Breast epithelium (tissue), 4 donors: ENCODE measurements around the gene SYT7. TPM values are rescaled to one million over a fixed set of nuclear protein-coding genes. Genes with fewer than 3 reads are reported as not detected.
"Not testable (repeated sequence)": the region's sequence is repeated elsewhere in the genome, so short reads cannot be mapped to it uniquely, and the experiment has no call there.

Experiments
- DNase-seq, 2 donors: peaks; one replicate each; pipeline ENCODE4 v3.0.0-alpha.2; 2019; ENCODE audit warnings: low spot score in 2 of 2
- H3K27ac ChIP-seq, 2 donors: fragments of 200-600 bp; sonication (generic) in 1 of 2; one replicate each; pipeline ENCODE4 v1.5.1; 2016 to 2019; ENCODE audit warnings: mild to moderate bottlenecking in 1 of 2
- H3K27me3 ChIP-seq, 2 donors: fragments of 200-600 bp; sonication (generic) in 1 of 2; one replicate each; pipeline versions ENCODE4 v1.5.1 to v1.6.0; 2017 to 2019; ENCODE audit warnings: control low read depth in 1 of 2, mild to moderate bottlenecking in 1 of 2
- H3K36me3 ChIP-seq: fragments of 200-600 bp; one replicate; pipeline ENCODE4 v1.5.1; 2019
- H3K4me1 ChIP-seq, 2 donors: fragments of 200-600 bp; sonication (generic); one replicate each; pipeline ENCODE4 v1.5.1; 2016 to 2019; ENCODE audit warnings: control low read depth in 1 of 2
- H3K4me3 ChIP-seq, 3 donors: fragments of 200-600 bp; sonication (generic); 1 replicate in 2 of 3; 2 replicates in 1 of 3; pipeline ENCODE4 v1.5.1; 2016 to 2019; ENCODE audit warnings: mild to moderate bottlenecking in 3 of 3, moderate library complexity in 2 of 3
- H3K9me3 ChIP-seq, 2 donors: fragments of 200-600 bp; sonication (generic) in 1 of 2; one replicate each; pipeline ENCODE4 v1.5.1; 2016 to 2019; ENCODE audit warnings: control low read depth in 1 of 2
- CTCF ChIP-seq, 3 donors: fragments of 450-650 bp; IDR thresholded peaks; one replicate each; pipeline ENCODE4 v1.5.1; 2016 to 2017; ENCODE audit warnings: antibody characterized with exemption in 3 of 3, mild to moderate bottlenecking in 3 of 3, moderate library complexity in 3 of 3
- POLR2A ChIP-seq: fragments of 450-650 bp; IDR thresholded peaks from one replicate; pipeline ENCODE4 v1.6.1; 2016; ENCODE audit warnings: antibody characterized with exemption, mild to moderate bottlenecking, moderate library complexity
- POLR2AphosphoS5 ChIP-seq, 3 donors: sonication (generic); formaldehyde crosslinking; IDR thresholded peaks; one replicate each; pipeline ENCODE4 v1.6.1; 2017; ENCODE audit warnings: antibody characterized with exemption in 3 of 3
- intact Hi-C: fragments of 100-400 bp; cut with DNase I; formaldehyde crosslinking; loops from one replicate; pipeline ENCODE4 v1.15.1; 2023; ENCODE audit warnings: low total_unique reads
- total RNA-seq, 3 donors: library from RNA; depleted of rRNA; stranded (reverse); fragments of >200 nt; gene quantifications; one replicate each; pipeline ENCODE4 v1.1.0, GENCODE V29; 2016

SYT7 gene
- total RNA-seq, 3 donors from 2014 or later: 1.9 to 11.7 (median 10.8) TPM

GRCh38 chr11:61480994-61481335, 99.9 kb downstream of the SYT7 start:
- Histone ChIP-seq H3K36me3 (no peaks in the 10 kb centered on the region), H3K27ac (no peak overlapping the region), H3K4me1 (peaks cover 0 to 7% of the 10 kb centered on the region in 2 donors), H3K4me3 (no peak overlapping the region), H3K9me3 (no peaks in the 10 kb centered on the region), H3K27me3 (no peaks in the 10 kb centered on the region)
- intact Hi-C loops: no loop called here
- DNase-seq: no peak
- TF ChIP-seq POLR2A (no peak), POLR2AphosphoS5 (IDR thresholded peaks at IDR 0.05) (no peak), CTCF (IDR thresholded peaks at IDR 0.05) (no peak)

- no peak for DNase-seq
Observed at GRCh38 chr11:61480261-61480993, 100.4 kb downstream of the SYT7 start.

GRCh38 chr11:61479360-61480058, 101.4 kb downstream of the SYT7 start:
- H3K27ac ChIP-seq, H3K4me1 ChIP-seq, H3K9me3 ChIP-seq, H3K4me3 ChIP-seq, H3K36me3 ChIP-seq, H3K27me3 ChIP-seq, DNase-seq: not testable (repeated sequence)
- intact Hi-C loops: loop anchor here (5.0 kb wide), 1 partner anchor 38 kb away; no protein-coding TSS in a partner anchor

More at GRCh38 chr11:61480261-61480993, 100.4 kb downstream of the SYT7 start:
- no peak overlapping the region for H3K4me3 ChIP-seq
- no peak overlapping the region for H3K27ac ChIP-seq
- intact Hi-C loops: no loop called here
- TF ChIP-seq POLR2AphosphoS5 (IDR thresholded peaks at IDR 0.05) (no peak), POLR2A (no peak), CTCF (IDR thresholded peaks at IDR 0.05) (no peak)
- peaks cover 0 to 7% of the 10 kb centered on the region in 2 donors for H3K4me1 ChIP-seq
- H3K36me3 ChIP-seq: no peaks in the 10 kb centered on the region
- no peaks in the 10 kb centered on the region for H3K27me3 ChIP-seq
- no peaks in the 10 kb centered on the region for H3K9me3 ChIP-seq

- H3K36me3 ChIP-seq: no peaks in the 10 kb centered on the region
- peak overlapping the region in 1 of 2 donors; percentile 25 for H3K27ac ChIP-seq
- peaks cover 0 to 7% of the 10 kb centered on the region in 2 donors for H3K4me1 ChIP-seq
- TF ChIP-seq POLR2AphosphoS5 (IDR thresholded peaks at IDR 0.05) (no peak), CTCF (IDR thresholded peaks at IDR 0.05) (peak; percentile 86 to 96 (median 90))
- no peaks in the 10 kb centered on the region for H3K27me3 ChIP-seq
- no peak overlapping the region for H3K4me3 ChIP-seq
- intact Hi-C loops: loop anchor here (5.0 kb wide), 1 partner anchor 40 kb away; no protein-coding TSS in a partner anchor
- no peak for DNase-seq
- no peaks in the 10 kb centered on the region for H3K9me3 ChIP-seq
Observed at GRCh38 chr11:61477727-61478148, 103.1 kb downstream of the SYT7 start.

GRCh38 chr11:61477126-61477525, 103.8 kb downstream of the SYT7 start:
- intact Hi-C loops: loop anchor here (5.0 kb wide), 1 partner anchor 40 kb away; no protein-coding TSS in a partner anchor

More at GRCh38 chr11:61477126-61477525, 103.8 kb downstream of the SYT7 start:
- Histone ChIP-seq H3K4me3 (no peak overlapping the region), H3K9me3 (no peaks in the 10 kb centered on the region), H3K27ac (peak overlapping the region in 1 of 2 donors; percentile 25), H3K27me3 (no peaks in the 10 kb centered on the region), H3K36me3 (no peaks in the 10 kb centered on the region), H3K4me1 (peaks cover 0 to 7% of the 10 kb centered on the region in 2 donors)
- no peak for DNase-seq
- TF ChIP-seq CTCF (IDR thresholded peaks at IDR 0.05): no peak
- no peak for TF ChIP-seq POLR2AphosphoS5 (IDR thresholded peaks at IDR 0.05)
- no peak for TF ChIP-seq POLR2A
